ENCODE measurements around the gene CPLX4.

Gene CPLX4

GRCh38 chr18:59360381-59360780 lies 41.9 kb upstream of the CPLX4 start:
- Histone ChIP-seq H3K4me1 (ENCODE audit: control insufficient read depth, insufficient read depth, low read length) (peaks cover 6% of the 10 kb centered on the region), H3K36me3 (ENCODE audit: control insufficient read depth in 2 of 2, insufficient read depth in 1 of 2, low read length in 2 of 2) (peaks cover 2 to 7% of the 10 kb centered on the region in 2 experiments; a peak in 2 of 3 replicates), H3K9me3 (ENCODE audit: control insufficient read depth, insufficient read depth, low read depth, low read length) (no peaks in the 10 kb centered on the region), H3K4me3 (ENCODE audit: low read depth, low read length) (no peak overlapping the region), H3K27ac (ENCODE audit: extremely low read depth, low read depth, low read length) (no peak overlapping the region)
- no peak for TF ChIP-seq ZNF747 (tag by site-specific recombination; IDR thresholded peaks at IDR 0.05)
- TF ChIP-seq ZNF175 (tag by site-specific recombination; IDR thresholded peaks at IDR 0.05): no peak
- no peak for TF ChIP-seq ZNF610 (tag by site-specific recombination; IDR thresholded peaks at IDR 0.05; ENCODE audit: borderline replicate concordance)
- TF ChIP-seq ZNF202 (tag by site-specific recombination; IDR thresholded peaks at IDR 0.05; ENCODE audit: borderline replicate concordance): no peak
- TF ChIP-seq ZNF155 (tag by site-specific recombination; IDR thresholded peaks at IDR 0.05): no peak
- TF ChIP-seq ZNF660 (tag by site-specific recombination; IDR thresholded peaks at IDR 0.05): no peak
- no peak for TF ChIP-seq ZNF354C (tag by site-specific recombination; IDR thresholded peaks at IDR 0.05; ENCODE audit: borderline replicate concordance, low read depth)
- no peak for TF ChIP-seq SALL2 (tag by site-specific recombination; IDR thresholded peaks at IDR 0.05; ENCODE audit: borderline replicate concordance)
- no peak for TF ChIP-seq ZNF549 (tag by site-specific recombination; IDR thresholded peaks at IDR 0.05)
- TF ChIP-seq ZNF792 (tag by site-specific recombination; IDR thresholded peaks at IDR 0.05): no peak
- no peak for TF ChIP-seq ZNF843 (tag by site-specific recombination; IDR thresholded peaks at IDR 0.05)
- no peak for TF ChIP-seq ZBTB1 (tag by site-specific recombination; IDR thresholded peaks at IDR 0.05)
- TF ChIP-seq ZNF521 (tag by site-specific recombination; IDR thresholded peaks at IDR 0.05): no peak
- TF ChIP-seq YY2 (tag by site-specific recombination; IDR thresholded peaks at IDR 0.05): no peak
- no peak for TF ChIP-seq TCF7L2 (IDR thresholded peaks at IDR 0.05; ENCODE audit: borderline replicate concordance, low read depth, low read length)
- no peak for TF ChIP-seq REST (tag by site-specific recombination; IDR thresholded peaks at IDR 0.05)
- no peak for TF ChIP-seq ZNF518A (tag by site-specific recombination; conservative IDR thresholded peaks at IDR 0.05; ENCODE audit: low read depth)
- no peak for TF ChIP-seq FEZF1 (tag by site-specific recombination; IDR thresholded peaks at IDR 0.05)
- no peak for TF ChIP-seq ZNF248 (tag by site-specific recombination; IDR thresholded peaks at IDR 0.05)
- TF ChIP-seq ZBTB48 (tag by site-specific recombination; IDR thresholded peaks at IDR 0.05): no peak
- ChIA-PET POLR2A (interaction anchor here (1.6 kb wide), 1 partner anchor 21 kb away, joined by 4 read pairs; no protein-coding TSS in a partner anchor), CTCF (interaction anchor here (0.5 to 3.3 kb wide), 6 partner anchors 16 to 1089 kb away, joined by 3 to 20 read pairs (median 4); no protein-coding TSS in a partner anchor)
